Measurements from ENCODE around the gene UBTD2.
"Not testable (repeated sequence)": the region's sequence is repeated elsewhere in the genome, so short reads cannot be mapped to it uniquely, and the experiment has no call there.

The UBTD2 gene, protein sequence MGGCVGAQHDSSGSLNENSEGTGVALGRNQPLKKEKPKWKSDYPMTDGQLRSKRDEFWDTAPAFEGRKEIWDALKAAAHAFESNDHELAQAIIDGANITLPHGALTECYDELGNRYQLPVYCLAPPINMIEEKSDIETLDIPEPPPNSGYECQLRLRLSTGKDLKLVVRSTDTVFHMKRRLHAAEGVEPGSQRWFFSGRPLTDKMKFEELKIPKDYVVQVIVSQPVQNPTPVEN

DNA sequence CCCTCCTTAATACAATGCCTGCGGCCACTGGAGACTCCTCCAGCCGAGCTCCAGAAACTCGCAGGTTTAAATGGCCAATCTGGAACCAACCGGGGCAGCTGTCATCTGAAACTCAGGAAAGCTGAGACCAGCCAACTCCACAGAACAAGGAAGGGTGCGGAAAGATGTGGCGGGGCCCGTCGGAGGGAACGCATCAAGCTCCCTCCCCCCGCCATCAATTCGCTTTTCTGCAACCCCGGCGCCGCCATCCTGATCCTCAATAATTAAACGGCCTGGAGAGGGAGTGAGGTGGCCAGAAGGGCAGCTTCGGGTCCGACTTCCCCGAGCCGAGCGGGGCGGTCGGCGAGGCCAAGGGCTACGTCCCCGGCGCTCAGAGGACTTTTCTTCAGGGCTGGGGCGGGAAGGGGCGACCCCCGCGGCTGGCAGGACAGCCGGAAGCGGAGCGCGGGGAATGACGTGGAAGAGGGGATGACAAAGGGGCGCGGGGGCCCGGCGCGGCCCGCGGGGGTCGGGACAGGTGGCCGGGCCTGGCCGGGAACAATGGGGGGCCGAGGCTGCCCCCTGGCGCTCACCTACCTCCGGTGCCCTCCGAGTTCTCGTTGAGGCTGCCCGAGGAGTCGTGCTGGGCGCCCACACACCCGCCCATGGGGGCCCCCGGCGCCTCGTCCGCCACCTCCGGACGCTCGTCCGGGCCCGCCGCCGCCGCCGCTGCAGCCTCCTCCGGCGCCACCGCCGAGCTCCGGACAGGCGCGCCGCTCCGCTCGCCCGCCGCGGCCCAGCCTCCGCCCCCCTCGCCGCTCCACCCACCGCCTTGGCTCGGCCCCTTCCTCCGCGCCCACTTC is at the start of gene UBTD2:
Gene UBTD2 (minus strand): TSS at position 745 of the 842 bp plus-strand sequence. CDS start 99 bp downstream, at position 646.
- DNase-seq (ENCODE audit: low spot score), result peak; percentile 89

DNA sequence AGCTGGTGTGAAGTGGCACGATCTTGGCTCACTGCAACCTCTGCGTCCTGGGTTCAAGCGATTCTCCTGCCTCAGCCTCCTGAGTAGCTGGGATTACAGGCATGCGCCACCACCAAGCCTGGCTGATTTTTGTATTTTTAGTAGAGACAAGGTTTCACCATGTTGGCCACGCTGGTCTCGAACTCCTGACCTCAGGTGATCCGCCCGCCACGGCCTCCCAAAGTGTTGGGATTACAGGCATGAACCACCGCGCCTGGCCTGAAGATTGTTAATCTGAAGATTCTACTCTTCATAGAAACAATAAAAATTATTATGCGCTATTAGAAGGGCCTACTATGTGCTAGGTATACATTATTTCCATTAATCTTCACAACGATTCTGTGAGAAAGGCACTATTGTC is 43.3 kb upstream of the UBTD2 start:
- not testable (repeated sequence) for DNase-seq (ENCODE audit: low spot score)

DNA sequence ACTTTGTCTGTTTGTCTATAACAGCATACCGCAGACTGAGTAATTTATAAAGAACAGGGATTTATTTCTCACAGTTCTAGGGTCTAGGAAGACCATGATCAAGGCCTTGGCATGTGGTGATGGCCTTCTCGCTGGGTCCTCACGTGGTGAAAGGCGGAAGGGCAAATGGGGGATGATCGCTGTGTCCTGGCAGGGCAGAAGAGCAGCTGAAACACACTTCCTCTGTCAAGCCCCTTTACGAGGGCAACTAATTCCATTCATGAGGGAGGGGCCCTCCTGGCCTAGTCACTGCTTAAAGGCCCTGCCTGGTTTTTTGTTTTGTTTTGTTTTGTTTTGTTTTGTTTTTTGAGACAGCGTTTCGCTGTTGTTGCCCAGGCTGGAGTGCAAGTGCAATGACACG is 41.9 kb upstream of the UBTD2 start:
- no peak for DNase-seq (ENCODE audit: low spot score)

DNA sequence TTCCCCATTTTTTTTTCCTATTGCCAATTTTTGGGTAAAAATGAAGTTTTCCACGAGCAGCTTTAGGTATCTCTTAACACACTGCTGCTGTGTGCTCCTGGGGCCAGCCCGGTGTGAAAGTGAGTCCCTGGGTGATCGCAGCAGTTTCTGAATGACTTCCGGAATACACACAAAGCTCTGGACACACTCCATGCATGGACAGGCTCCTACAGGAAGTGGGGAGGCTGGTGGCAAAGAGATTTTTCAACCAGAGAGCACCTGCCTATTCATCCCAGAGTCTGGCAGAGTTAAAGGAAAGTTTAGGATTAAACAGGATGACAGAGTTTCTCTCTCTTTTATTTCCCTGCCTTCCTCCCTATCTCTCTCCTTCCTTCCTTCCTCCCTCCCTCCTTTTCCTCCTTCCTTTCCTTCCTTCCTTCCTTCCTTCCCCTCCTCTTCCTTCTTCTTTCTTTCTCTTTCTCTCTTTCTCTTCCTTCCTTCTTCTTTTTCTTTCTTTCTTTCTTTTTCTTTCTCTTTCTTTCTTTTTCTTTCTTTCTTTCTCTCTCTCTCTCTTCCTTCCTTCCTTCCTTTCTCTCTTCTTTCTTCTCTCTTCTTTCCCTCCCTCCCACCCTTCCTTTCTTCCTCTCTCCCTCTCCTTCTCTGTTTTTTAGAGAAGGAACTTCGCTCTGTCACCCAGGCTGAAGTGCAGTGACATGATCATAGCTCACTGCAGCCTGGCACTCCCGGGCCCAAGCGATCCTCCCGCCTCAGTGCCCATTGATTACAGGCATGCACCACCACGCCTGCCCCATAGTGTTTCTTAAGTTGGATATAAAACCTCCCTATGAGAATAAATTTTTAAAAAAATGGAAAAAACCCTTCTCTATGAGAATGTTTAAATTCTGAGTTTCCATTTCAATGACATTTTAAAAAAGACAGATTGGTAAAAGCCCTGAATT is 38.7 kb upstream of the UBTD2 start:
- no peak for DNase-seq (ENCODE audit: low spot score)

DNA sequence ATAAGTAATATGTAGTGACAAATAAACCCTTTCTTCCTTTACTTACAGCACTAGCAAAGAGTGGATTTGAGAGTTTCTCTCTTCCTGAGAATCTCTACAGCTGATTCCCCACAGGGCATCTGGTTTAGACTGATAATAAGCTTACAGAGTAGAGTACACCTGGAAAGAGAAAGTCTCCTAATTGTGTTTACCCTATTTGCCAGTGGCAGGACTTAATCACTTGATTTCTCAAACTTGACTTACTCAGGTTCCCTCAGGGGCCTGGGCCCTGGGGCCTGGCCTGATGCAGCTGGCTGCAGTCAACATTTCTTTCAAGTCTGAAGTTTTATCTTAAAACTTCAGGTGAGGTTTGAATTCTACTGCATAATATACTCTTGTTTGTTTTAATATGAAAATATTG is 38.0 kb upstream of the UBTD2 start:
- no peak for DNase-seq (ENCODE audit: low spot score)

DNA sequence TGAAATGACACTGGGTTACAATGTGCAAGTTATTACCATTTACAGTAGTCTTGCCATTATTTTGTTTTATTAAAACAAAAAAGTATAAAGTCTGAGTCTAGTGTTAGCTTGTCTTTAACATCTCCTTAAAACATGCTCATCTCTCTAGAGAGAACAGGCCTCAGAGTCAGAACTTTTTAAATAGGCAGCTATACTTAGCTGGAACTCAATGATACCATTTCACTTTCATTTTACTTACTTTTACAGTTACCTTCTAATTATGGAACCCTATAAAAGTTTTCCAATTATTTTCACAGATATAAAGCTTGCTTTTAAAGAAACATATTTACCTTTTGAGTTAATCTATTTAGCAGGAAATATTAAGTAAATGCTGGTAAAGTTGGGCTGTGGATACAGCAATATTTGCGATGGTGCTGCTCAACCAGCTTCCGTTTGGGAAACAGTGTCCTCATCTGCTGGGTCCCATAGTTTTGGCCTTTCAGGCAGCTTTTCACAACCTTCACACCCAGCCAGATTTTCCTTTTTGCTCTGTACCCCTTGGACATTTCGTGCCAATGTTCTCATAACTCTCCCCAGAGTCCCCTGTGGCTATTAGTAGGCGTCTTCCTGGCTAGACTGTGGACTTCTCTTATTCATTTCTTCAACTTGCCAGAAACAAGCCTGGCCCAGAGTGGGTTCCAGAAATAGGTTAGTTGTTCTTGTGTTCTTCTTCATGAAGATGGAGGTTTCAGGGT is 36.3 kb upstream of the UBTD2 start:
- DNase-seq (ENCODE audit: low spot score), result no peak

DNA sequence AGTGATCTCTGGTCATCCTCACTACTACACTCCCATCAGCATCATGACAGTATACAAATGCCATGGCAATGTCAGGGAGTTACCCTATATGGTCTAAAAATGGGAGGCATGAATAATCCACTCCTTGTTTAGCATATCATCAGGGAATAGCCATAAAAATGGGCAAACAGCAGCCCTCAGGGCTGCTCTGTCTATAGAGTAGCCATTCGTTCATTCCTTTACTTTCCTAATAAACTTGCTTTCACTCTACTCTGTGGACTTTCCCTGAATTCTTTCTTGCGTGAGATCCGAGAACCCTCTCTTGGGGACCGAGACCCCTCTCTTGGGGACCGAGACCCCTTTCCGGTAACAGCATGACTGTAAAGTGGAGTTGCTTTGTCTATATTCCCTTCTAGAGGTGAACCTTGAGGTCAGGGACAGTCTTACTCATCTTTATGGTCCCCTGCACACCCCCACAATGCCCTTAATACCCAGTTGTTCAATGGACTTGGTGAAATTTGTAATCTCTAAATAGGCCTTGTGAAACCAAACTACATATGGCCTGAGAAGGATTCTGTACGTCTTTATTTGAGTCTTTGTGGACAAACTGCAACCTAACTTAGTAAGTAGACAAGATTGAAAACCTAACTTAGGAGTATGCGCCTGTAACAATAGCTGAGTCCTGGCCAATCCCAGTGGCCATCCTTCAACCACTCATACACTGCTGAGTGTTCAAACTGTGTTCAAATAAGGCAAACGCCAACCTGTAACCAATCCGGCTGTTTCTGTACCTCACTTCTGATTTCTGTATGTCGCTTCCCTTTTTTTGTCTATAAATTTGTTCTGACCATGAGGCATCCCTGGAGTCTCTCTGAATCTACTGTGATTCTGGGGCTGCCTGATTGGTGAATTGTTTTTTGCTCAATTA is 32.3 kb upstream of the UBTD2 start:
- DNase-seq (ENCODE audit: low spot score), result no peak

DNA sequence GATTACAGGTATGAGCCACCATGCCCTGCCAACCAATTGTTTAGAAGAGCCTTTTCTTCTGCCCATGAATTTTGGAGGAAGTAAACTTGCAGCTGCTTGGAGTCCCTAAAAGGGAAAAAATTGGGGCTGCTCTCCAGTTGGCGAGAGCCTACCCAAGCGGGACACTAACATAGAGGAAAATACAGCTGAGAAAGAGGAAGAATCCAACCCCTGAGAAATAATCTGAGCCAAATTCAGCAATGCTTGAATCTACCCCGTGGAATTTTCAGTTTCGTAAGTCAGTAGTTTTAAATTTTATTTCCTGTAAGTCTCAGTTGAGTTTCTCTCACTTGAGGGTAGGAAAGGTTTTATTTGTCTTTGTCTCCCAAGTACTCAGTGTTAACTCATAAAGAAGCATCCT is 30.4 kb upstream of the UBTD2 start:
- no peak for DNase-seq (ENCODE audit: low spot score)

DNA sequence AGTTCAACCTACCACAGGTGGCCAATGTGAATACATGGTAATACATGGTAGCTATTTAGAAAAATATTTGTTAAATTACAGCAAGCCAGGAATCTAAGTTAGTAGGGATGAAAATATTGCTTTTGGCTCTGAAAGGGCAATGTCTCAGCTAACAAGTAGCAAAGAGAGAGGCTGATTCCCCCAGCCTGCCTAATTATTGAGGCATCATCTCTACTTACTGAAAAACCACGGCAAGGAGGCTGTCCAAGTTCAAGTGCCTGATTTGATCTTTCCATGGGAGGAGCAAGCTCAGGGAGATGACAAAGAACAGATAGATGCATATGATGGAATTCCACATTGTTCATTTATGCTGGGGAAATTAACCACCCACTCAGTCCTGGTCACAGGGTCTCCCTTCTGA is 28.7 kb upstream of the UBTD2 start:
- DNase-seq (ENCODE audit: low spot score), result no peak

DNA sequence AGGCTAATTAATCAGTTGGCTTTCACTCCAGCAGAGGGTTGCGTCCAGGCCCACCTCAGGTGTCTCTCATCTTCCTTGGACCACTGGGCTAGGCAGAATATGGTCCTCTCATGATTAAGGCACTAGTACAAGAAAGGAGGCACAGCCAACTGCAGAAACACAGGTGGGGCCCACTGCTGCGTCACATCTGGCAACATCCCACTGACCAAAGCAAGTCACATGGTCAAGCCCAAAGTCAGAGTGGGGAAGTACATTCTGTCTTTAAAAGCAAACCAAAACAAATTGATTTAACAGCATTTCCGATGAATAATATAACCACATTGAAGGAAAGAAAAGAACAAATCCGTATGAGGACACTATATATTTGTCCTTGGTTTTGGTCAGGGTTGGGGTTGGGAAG is 28.0 kb upstream of the UBTD2 start:
- DNase-seq (ENCODE audit: low spot score), result no peak

DNA sequence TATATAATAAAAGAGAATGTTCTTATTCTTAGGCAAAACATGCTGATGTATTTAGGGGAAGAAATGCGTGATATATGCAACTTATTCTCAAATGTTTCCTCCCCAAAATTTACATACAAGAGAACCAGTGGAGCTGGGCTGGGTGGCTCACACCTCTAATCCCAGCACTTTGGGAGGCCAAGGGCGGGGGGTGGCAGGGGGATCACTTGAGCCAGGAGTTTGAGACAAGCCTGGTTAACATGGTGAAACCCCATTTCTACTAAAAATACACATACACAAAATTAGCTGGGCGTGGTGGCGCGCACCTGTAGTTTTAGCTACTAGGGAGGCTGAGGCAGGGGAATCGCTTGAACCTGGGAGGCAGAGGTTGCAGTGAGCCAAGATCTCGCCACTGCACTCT is 27.5 kb upstream of the UBTD2 start:
- DNase-seq (ENCODE audit: low spot score), result no peak

DNA sequence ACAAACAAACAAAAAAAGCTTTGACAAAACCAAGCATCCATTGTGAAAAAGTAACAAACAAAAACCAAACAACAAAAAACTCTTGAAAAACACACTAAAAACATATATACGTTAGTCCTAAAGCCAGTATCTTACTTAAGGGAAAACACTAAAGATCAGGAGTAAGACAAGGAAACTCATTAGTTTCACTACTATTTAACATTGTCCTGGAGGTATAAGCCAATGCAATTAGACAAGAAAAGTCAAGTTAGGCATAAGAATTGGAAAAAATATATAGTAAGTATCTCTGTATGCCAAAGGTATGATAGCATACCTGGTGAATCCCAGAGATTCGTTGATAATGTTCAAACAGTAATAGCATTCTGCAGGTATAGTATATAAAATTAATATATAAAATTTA is 21.8 kb upstream of the UBTD2 start:
- DNase-seq (ENCODE audit: low spot score), result no peak

DNA sequence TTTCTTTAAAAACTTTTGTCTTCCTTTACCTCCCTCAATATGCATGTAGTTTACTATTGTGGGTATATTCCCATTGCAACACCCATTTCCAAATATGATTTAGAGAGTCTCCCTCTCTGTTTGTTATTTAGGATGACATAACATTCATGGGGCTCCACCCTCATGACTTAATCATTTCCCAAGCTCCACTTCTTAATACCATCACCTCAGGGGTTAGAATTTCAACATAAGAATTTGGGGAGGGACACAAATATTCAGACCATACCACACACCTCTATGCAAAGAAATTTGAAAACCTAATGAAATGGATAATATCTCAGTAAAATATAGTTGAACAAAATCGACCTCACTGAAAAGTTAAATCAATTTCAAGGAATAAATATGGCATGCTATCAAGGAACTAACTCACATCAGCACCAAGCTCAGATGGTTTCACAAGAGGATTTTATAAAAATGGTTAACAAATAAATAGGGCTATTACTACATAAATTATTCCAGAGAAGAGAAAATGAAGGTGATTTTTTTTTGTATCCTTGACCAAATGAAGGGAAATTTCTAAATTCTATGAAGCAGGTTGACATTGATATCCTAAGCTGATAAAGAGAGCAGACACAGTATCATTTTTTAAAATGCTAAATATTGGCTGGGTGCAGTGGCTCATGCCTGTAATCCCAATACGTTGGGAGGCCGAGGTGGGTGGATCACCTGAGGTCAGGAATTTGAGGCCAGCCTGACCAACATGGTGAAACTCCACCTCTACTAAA is 20.2 kb upstream of the UBTD2 start:
- no peak for DNase-seq (ENCODE audit: low spot score)

DNA sequence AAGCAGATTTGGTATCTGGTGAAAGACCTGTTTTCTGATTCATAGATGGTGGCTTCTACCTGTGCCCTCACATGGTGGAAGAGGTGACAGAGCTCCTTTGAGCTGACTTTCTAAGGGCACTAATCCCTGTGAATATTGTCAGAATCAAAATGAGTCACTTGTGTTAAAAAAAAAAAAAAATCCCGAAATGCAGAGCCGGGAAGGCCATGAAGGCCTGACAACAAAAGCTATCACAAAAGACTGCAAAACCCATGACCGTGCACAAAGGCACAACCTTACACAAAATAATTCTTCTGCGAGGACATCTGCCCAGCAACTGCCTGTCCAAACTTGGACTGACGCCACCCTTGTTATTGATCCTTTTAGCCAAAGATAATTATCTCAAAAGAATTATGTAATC is 19.6 kb upstream of the UBTD2 start:
- DNase-seq (ENCODE audit: low spot score), result no peak

DNA sequence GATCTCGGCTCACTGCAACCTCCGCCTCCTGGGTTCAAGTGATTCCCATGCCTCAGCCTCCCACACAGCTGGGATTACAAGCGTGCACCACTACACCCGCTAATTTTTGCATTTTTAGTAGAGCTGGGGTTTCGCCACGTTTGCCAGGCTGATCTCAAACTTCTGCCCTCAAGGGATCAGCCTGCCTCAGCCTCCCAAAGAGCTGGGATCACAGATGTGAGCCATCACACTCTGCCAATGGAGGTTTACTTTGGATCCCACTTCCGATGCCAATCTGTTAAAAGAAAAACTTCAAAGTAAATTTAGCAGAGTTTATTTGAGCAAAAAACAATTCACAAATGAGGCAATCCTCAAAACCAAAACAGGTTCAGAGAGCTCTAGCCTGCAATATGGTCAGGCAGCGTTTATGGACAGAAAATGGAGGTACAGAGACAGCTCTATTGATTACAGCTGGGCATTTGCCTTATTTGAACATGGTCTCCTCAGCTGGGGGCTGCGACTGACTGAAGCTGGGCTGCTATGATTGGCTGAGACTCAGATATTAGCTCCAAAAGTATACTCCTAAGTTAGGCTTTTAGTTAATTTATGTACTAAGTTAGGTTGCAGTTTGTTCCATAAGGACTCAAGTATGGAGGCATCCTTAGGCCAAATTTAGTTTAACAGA is 18.6 kb upstream of the UBTD2 start:
- DNase-seq (ENCODE audit: low spot score), result no peak

DNA sequence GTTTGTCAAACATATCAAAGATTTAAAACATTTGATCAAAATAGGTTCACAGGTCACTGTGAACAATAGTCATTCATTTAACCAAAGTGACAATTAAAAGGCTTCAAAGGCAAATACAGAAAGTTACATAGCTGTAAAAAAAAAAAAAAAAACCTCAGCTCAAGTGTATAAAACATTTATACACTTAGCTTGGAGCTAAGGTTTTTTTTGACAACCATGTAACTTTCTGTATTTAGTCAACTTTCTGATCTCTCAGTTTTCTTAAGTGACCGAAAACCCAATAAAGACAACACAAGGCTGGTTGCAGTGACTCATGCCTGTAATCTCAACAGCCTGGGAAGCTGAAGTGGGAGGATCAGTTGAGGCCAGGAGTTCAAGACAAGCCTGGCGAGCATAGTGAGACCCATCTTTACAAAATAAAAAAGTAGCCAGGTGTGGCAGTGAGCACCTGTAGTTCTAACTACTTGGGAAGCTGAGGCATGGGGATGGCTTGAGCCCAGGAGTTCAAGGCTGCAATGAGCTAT is 16.4 kb upstream of the UBTD2 start:
- no peak for DNase-seq (ENCODE audit: low spot score)

DNA sequence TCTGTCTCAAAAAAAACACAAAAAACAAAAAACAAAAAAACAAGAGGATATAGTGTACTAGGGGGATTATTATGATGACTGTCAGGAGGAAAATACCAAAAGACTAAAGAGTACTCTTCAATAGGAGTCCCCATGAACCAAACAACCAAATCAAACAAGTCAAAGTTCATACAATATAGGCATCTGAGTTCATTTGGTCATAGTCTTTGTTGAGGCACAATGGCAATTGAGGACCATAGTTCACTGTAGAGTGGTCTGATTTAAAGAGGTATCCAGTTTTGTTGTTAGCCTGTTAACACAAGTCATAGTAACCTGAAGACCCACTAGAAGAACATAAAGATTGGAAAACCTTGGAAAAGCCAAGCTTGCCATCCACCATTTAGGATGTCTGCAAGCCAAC is 11.3 kb upstream of the UBTD2 start:
- DNase-seq (ENCODE audit: low spot score), result no peak

DNA sequence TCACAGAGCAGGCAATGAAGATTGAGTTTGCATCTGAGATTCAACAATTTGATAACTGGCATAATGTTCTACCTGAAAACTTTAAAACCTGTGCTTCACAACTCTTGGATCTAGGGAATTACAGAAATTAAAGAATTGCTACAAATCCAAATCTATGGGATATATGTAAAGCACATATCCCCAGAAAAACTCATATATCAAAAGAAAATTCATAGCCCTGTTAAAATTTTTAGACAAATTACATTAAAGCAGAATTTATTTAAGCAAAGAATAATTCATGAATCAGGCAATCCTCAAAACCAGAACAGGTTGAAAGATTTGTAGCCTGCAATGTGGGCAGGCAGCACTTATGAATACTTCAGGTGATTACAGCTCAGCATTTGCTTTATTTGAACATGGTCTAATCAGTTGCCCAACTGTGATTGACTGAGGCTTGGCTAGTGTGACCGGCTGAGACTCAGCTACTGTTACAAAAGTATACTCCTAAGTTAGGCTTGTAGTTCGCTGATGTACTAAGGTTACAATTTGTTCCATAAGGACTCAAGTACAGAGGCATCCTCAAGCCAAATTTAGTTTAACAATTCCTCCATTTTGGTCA is 10.3 kb upstream of the UBTD2 start:
- no peak for DNase-seq (ENCODE audit: low spot score)

All from D341Med (cell line).